GM18520 (cell line): Measurements from ENCODE around the gene FBXW11.
"Not testable (repeated sequence)": the region's sequence is repeated elsewhere in the genome, so short reads cannot be mapped to it uniquely, and the experiment has no call there.

ENCODE experiments used
- ATAC-seq: cut with Tn5 transposase; IDR thresholded peaks from one replicate; pipeline ENCODE4 v1.9.1; 2021; ENCODE audit not compliant: unreplicated experiment

Gene FBXW11

DNA sequence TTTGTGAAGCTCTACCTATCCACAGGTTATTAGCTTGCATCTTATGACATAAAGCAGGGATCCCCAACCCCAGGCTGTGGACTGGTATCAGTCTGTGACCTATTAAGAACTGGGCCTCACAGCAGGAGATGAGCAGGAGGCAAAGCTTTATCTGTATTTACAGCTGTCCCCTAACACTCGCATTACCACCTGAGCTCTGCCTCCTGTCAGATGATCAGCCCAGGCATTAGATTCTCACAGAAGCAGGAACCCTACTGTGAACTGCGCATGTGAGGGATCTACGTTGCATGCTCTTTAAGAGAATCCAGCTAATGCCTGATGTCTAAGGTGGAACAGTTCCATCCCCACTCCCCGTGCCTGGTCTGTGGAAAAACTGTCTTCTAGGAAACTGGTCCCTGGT, 19.7 kb downstream of the FBXW11 start:
- ATAC-seq = no peak

DNA sequence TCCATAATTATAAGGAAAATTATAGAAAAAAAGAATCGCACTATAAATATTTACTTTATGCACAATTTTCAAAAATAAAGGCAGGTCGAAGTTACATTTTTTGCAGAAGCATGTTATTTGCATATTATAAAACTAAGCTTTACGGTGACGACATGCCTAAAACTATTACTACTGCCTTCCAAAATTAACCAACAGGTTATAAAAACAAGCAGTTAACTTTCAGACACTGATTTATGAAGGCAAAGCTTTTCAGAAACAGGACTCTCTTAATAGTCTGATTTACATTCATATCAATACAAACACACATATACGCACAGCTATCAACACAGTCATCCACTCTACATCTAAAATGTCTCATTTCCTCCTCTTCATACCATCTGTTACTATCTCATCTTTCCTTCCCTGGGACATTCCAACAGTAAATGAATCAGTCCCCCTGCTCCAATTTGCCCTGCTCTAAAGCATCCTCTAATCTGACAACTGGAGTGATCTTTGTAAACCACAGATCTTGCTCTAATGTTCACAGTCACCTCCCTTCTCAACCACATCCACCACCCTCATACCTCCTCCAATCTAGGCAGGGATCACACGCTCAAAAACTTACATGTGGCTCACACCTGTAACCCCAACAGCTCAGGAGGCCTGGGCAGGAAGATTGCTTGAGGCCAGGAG, 21.6 kb downstream of the FBXW11 start:
- no peak for ATAC-seq

DNA sequence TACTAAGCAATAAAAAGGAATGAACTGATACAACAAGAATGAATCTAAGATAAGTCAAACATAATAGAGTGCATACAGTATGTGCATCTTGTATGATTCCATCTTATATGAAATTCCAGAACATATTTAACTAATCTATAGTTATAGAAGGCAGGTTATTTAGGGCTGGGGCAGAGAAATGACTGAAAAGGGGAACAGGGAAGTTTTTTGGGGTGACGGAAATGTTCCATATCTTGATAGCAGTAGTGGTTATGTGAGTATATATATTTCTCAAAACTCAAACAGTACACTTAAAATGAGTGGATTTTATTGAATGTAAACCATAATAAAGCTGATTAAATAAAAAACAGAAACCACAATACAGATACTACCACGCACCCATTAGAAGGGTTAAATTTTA, 24.6 kb downstream of the FBXW11 start:
- no peak for ATAC-seq

DNA sequence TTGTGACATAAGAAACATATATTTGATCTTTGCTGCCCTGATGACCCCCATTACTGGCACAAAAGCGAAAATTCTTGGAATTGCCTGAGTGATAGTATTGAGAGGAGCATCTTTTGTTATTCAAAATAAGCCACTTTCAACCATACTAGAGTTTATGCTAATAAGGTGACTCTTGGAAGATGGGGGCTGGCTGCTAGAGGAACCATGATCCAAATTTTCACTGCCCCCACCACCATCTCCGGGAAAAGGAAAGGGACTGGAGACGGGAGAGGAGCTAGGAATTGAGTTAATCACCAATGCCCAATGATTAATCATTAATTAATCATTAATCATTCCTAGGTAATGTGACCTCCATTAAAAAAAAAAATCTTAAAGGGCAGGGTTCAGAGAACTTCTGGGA, 25.6 kb downstream of the FBXW11 start:
- no peak for ATAC-seq

- no peak for ATAC-seq
Measured at GRCh38 chr5:171979606-171980005, 26.8 kb downstream of the FBXW11 start.

GRCh38 chr5:171978519-171978918, 27.9 kb downstream of the FBXW11 start:
- ATAC-seq = no peak

- ATAC-seq = no peak
Measured at GRCh38 chr5:171978016-171978415, 28.4 kb downstream of the FBXW11 start.

DNA sequence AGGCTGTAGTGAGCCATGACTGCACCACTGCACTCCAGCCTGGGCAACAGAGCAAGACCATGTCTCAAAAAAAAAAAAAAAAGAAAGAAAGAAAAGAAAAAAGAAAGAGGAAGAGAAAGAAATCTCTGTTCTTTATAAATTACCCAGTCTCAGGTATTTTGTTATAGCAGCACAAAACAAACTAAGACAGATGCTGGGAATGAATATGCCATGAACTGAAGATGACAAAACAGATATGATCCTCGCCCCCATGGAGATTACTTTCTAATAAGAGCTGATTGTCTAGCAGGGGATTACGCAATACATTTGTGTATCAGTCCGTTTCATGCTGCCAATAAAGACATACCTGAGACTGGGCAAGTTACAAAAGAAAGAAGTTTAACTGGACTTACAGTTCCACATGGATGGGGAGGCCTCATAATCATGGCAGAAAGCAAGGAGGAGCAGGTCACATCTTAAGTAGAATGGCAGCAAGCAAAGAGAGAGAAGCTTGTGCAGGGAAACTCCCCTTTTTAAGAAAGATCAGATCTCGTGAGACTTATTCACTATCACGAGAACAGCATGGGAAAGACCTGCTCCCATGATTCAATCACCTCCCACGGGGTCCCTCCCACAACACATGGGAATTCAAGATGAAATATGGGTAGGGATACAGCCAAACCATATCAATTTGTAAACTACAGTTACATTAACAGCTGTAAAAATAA, 29.0 kb downstream of the FBXW11 start:
- ATAC-seq = not testable (repeated sequence)

- ATAC-seq = no peak
Measured at GRCh38 chr5:171975877-171976667, 30.4 kb downstream of the FBXW11 start.

- no peak for ATAC-seq
Measured at GRCh38 chr5:171975262-171975876, 31.1 kb downstream of the FBXW11 start.

DNA sequence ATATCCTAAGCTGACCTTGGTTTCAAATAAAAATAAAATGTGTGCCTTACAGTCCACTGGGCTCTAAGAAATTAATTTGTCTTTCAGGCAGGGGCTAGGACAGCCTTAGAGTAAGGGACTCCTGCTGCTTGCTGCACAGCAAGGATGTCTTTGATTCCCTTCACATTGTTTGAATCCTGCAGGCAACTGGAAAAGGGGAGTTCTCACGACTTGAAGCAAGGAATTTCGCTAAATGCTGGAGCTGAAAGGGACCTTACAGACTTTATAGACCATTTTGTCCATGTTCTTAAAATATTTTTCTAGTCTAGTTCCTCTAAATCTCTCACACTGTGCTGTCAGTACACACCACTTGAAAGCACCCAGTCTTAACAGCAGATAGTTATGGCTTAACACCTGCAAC, 35.6 kb downstream of the FBXW11 start:
- no peak for ATAC-seq

DNA sequence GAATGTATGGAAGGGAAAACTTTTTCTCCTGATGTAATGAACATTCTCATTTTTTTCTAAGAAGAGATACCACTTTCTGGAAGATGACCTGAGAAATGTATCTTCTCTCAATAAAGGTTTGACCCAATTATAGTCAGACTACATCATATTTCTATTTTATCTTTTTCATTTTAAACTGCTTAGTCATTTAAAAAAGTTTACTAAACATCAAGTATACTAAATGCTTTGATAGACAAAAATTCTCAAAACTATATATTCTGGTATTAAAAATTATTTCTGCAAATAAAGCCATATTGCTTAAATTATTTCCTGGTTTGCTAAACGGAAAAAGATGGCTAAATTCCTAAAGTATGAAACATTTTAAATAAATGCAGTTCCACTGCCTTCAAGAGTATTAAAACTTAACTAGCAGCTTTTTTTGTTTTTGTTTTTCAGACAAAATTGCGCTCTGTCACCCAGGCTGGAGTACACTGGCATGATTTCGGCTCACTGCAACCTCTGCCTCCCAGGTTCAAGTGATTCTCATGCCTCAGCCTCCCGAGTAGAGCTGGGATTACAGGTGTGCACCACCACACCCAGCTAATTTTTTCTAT, 37.1 kb downstream of the FBXW11 start:
- no peak for ATAC-seq

DNA sequence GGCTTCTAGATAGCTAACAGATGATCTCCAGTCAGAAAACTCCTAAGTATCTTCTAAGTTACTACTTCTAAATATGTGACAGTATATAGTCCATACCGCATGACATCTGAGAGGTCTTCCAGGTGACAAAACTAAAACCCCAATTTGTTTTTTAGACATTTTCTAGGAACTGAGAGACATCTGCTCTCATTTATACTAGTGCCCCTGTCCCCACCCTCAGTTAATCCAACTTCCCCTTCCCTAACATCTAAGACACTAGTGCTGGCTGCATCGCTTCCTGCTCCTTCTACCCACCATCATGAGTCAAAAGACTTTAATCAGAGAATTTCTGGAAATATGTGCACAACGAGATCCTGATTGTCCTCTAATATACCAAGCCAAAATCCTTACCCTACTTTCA, 37.9 kb downstream of the FBXW11 start:
- ATAC-seq = no peak

- no peak for ATAC-seq
Measured at GRCh38 chr5:171966964-171967363, 39.5 kb downstream of the FBXW11 start.

DNA sequence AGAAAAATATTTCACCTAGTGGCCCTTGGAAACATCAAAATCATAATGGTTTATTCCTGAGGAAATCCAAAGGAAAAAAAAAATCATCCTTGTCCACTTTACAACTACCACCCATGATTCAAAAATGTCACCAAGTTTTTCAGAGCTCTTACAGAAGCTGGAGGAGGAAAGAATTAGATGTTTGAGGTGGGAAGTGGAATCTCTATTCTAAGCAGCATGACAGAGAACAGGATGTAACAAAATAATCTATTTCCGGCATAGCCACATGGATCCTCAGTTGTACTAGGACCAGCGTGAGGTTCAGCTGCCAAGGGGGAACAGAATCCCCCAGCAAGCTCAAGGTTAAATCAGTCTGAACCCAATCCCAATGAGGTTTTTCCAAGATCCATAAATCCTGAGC, 40.2 kb downstream of the FBXW11 start:
- ATAC-seq = no peak

DNA sequence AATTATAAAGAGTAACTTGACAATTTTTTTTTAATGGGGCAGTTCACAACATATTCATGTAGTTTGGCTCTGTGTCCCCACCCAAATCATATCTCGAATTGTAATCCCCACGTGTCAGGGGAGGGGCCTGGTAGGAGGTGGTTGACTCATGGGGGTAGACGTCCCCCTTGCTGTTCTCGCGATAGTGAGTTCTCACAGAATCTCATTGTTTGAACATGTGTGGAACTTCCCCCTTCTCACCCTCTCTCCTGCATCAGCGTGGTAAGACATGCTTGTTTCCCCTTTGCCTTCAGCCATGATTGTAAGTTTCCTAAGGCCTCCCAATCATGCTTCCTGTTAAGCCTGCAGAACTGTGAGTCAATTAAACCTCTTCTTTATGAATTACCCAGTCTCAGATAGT, 40.7 kb downstream of the FBXW11 start:
- ATAC-seq = no peak

DNA sequence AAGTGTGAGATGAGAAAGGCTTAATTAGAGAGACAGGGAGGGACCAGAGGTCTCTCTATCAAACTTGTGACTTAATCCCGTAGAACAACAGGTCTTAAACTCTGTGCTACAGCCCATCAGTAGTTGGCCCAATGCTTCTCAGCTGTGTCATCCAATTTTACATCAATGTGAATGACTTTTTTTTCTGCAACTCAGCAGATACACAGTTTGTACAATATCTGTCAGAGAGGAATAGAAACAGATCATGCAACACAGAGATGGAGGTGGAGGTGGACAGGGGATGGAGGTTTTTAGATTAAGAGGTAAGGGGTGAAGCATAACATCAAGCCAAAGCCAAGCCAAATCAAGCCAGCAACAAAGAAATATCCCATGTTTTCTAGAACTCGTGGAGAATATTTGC, 43.0 kb downstream of the FBXW11 start:
- no peak for ATAC-seq

- ATAC-seq = peak; percentile 63
Measured at GRCh38 chr5:171961117-171961516, 45.3 kb downstream of the FBXW11 start.

- no peak for ATAC-seq
Measured at GRCh38 chr5:171957591-171958251, 48.7 kb downstream of the FBXW11 start.

GRCh38 chr5:171956887-171957495, 49.4 kb downstream of the FBXW11 start:
- no peak for ATAC-seq
